ENCODE measurements around the gene RALY.

- TF ChIP-seq FOS (IDR thresholded peaks at IDR 0.05; ENCODE audit: low read depth, low read length) = no peak
- TF ChIP-seq, protein P1, sequence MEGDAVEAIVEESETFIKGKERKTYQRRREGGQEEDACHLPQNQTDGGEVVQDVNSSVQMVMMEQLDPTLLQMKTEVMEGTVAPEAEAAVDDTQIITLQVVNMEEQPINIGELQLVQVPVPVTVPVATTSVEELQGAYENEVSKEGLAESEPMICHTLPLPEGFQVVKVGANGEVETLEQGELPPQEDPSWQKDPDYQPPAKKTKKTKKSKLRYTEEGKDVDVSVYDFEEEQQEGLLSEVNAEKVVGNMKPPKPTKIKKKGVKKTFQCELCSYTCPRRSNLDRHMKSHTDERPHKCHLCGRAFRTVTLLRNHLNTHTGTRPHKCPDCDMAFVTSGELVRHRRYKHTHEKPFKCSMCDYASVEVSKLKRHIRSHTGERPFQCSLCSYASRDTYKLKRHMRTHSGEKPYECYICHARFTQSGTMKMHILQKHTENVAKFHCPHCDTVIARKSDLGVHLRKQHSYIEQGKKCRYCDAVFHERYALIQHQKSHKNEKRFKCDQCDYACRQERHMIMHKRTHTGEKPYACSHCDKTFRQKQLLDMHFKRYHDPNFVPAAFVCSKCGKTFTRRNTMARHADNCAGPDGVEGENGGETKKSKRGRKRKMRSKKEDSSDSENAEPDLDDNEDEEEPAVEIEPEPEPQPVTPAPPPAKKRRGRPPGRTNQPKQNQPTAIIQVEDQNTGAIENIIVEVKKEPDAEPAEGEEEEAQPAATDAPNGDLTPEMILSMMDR (conservative IDR thresholded peaks at IDR 0.05; ENCODE audit: low read depth, low read length) = no peak
- no peak for TF ChIP-seq POLR2A (IDR thresholded peaks at IDR 0.05; ENCODE audit: low read depth, low read length)
- no peak for TF ChIP-seq RCOR1 (IDR thresholded peaks at IDR 0.05; ENCODE audit: insufficient replicate concordance, low read length)
- TF ChIP-seq, protein P2, sequence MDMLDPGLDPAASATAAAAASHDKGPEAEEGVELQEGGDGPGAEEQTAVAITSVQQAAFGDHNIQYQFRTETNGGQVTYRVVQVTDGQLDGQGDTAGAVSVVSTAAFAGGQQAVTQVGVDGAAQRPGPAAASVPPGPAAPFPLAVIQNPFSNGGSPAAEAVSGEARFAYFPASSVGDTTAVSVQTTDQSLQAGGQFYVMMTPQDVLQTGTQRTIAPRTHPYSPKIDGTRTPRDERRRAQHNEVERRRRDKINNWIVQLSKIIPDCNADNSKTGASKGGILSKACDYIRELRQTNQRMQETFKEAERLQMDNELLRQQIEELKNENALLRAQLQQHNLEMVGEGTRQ (IDR thresholded peaks at IDR 0.05; ENCODE audit: low read depth, low read length) = no peak
- no peak for TF ChIP-seq MAFK (IDR thresholded peaks at IDR 0.05; ENCODE audit: low read depth, low read length)
- no peak for TF ChIP-seq MXI1 (IDR thresholded peaks at IDR 0.05; ENCODE audit: borderline replicate concordance, low read depth, low read length)
- TF ChIP-seq RAD21 (IDR thresholded peaks at IDR 0.05; ENCODE audit: low read length) = no peak
- TF ChIP-seq BHLHE40 (IDR thresholded peaks at IDR 0.05; ENCODE audit: low read depth, low read length) = no peak
- TF ChIP-seq CEBPB (IDR thresholded peaks at IDR 0.05; ENCODE audit: low read depth, low read length) = no peak
- TF ChIP-seq SMC3 (IDR thresholded peaks at IDR 0.05; ENCODE audit: low read depth, low read length) = no peak
- TF ChIP-seq MAZ (IDR thresholded peaks at IDR 0.05; ENCODE audit: borderline replicate concordance, low read depth, low read length) = no peak
These were observed 88.6 kb downstream of the RALY start for GRCh38 chr20:34082232-34082887.

Measured in IMR-90 (cell line).